GM06990 (cell line): Measurements from ENCODE around the gene TSTD2.

Source experiments
- DNase-seq: peaks from one replicate; pipeline ENCODE4 v3.0.0-alpha.2; 2011; ENCODE audit not compliant: insufficient read length; ENCODE audit errors: extremely low read depth
- H3K27me3 ChIP-seq: replicated peaks from 2 replicates; pipeline ENCODE4 v1.6.0; 2011; ENCODE audit warnings: low read length; ENCODE audit not compliant: control insufficient read depth, insufficient read depth
- H3K36me3 ChIP-seq: 2 replicates; pipeline ENCODE4 v1.5.1; 2011; ENCODE audit warnings: low read length; ENCODE audit not compliant: control insufficient read depth, insufficient read depth
- H3K4me3 ChIP-seq: replicated peaks from 2 replicates; pipeline ENCODE4 v1.5.1; 2011; ENCODE audit warnings: low read depth, mild to moderate bottlenecking, control low read depth, low read length
- CTCF ChIP-seq: IDR thresholded peaks from 2 replicates; pipeline ENCODE4 v1.5.1; 2011; ENCODE audit warnings: low read length, control low read depth, mild to moderate bottlenecking, inconsistent platforms; ENCODE audit not compliant: insufficient read depth, poor library complexity, severe bottlenecking

TSTD2 gene

GRCh38 chr9:97632985-97633858 is at the start of gene TSTD2, which contains the start of gene NCBP1:
TSTD2 (minus strand) TSS chr9:97633368; CDS start chr9:97627562, 5,806 bp downstream.
NCBP1 (plus strand) TSS chr9:97633821; CDS start chr9:97633882, 61 bp downstream.
- peak; percentile 99 for DNase-seq
- Histone ChIP-seq H3K27me3 (no peaks in the 10 kb centered on the region), H3K4me3 (peak within 1 kb of the TSS; percentile 95), H3K36me3 (no peaks in the 10 kb centered on the region)
- TF ChIP-seq CTCF = no peak

GRCh38 chr9:97682242-97682641 is 49.1 kb upstream of the TSTD2 start:
- peaks cover 4% of the 10 kb centered on the region for H3K36me3 ChIP-seq
- no peaks in the 10 kb centered on the region for H3K27me3 ChIP-seq
- DNase-seq = no peak
- TF ChIP-seq CTCF = no peak
- no peak overlapping the region for H3K4me3 ChIP-seq

- no peak for TF ChIP-seq CTCF
- H3K27me3 ChIP-seq = no peaks in the 10 kb centered on the region
- no peak for DNase-seq
- H3K36me3 ChIP-seq = peaks cover 8% of the 10 kb centered on the region
- no peak overlapping the region for H3K4me3 ChIP-seq
These were observed 42.5 kb upstream of the TSTD2 start for GRCh38 chr9:97675655-97676054.

GRCh38 chr9:97673922-97674321 is 40.8 kb upstream of the TSTD2 start:
- H3K36me3 ChIP-seq = peaks cover 11% of the 10 kb centered on the region
- H3K4me3 ChIP-seq = no peak overlapping the region
- no peak for TF ChIP-seq CTCF
- no peaks in the 10 kb centered on the region for H3K27me3 ChIP-seq
- DNase-seq = no peak

- no peak for DNase-seq
- no peaks in the 10 kb centered on the region for H3K27me3 ChIP-seq
- H3K4me3 ChIP-seq = no peak overlapping the region
- peaks cover 18% of the 10 kb centered on the region for H3K36me3 ChIP-seq
- TF ChIP-seq CTCF = no peak
These were observed 39.2 kb upstream of the TSTD2 start for GRCh38 chr9:97672403-97672802.
